Stimulated activated CD4-positive, alpha-beta T cell treated with anti-CD3 and anti-CD28 coated beads, Interleukin-1b, Interleukin-23, amount 100 ng/mL, for 24 hours (primary cell): ENCODE data around the gene RNF125.

Source experiments
- DNase-seq, 4 experiments: peaks; one replicate each; pipeline ENCODE4 v3.0.0-alpha.2; 2020; ENCODE audit warnings: low read depth in 4 of 4, low spot score in 1 of 4

The RNF125 gene

DNA sequence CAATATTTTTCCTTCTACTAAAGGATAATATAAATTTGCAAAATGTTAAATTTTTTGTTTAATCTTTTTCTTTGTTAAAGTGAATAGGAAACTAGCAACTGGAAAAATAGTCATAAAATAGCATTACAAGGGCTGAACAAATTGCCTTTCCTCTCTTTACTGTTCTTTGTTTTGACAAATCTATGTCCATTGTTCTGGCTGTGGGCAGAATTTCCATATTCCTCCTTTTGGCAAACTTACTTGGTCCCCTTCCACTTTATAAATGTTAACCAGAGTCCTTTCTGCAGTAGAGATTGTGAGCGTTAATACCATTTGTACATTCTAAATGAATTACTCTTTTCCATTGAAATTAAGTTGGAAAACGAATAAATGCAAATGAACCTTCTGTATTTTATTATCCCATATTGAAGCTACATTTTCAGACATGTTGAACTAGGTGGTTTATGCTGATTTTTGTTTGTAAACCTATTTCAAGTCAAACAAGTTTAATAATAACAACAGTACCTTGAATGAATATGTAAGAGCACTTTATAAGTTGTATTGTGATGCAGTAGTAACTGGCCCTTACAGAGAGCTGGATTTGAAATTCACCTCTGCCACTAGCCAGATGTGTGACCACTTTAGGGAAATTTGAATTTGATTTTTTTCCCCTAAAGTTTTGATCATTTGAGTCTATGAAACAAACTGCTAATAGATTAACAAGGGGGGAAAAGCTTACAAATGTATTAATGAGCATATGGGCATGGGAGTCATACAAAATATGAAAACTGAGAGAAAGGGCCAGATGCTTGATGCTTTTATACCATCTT is 3.3 kb downstream of the RNF125 start:
- DNase-seq: no peak

DNA sequence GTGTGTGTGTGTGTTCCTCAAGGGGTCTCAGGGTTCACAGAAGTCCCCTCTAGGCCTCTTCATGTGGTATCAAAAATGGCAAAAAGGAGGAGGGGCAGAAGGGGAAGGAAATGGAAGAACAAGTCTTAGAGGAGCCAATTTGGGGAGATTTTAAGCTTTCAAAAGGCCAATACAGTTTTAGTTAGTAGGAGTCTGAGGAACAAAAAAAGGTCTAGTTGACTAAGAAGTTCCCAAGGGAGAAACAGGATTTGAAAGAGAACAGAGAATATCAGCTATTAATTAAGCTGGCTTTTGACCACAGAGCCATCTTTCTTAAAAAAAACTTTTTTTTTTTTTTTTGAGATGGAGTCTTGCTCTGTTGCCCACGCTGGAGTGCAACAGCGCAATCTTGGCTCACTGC is 7.1 kb downstream of the RNF125 start:
- no peak for DNase-seq

- DNase-seq: no peak
These were observed 8.0 kb downstream of the RNF125 start for GRCh38 chr18:32026491-32027086.

GRCh38 chr18:32029558-32029957 is 10.9 kb downstream of the RNF125 start:
- DNase-seq: no peak

DNA sequence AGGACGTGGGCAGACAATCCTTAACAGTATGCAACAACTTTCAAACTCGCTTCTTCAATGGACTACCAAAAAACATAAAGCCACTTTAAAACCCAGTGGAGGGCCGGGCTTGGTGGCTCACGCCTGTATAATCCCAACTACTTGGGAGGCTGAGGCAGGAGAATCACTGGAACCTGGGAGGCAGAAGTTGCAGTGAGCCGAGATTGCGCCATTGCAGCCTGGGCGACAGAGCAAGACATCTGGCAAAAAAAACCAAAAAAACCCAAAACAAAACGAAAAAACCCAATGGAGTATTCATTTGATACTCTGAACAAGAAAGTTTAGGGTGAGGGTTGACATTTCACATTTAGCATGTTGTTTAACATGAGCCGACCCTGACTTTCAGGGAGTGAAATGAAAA is 14.0 kb downstream of the RNF125 start:
- DNase-seq: no peak

GRCh38 chr18:32036506-32037180 is 18.0 kb downstream of the RNF125 start:
- no peak for DNase-seq

GRCh38 chr18:32037616-32038015 is 19.0 kb downstream of the RNF125 start:
- DNase-seq: no peak

DNA sequence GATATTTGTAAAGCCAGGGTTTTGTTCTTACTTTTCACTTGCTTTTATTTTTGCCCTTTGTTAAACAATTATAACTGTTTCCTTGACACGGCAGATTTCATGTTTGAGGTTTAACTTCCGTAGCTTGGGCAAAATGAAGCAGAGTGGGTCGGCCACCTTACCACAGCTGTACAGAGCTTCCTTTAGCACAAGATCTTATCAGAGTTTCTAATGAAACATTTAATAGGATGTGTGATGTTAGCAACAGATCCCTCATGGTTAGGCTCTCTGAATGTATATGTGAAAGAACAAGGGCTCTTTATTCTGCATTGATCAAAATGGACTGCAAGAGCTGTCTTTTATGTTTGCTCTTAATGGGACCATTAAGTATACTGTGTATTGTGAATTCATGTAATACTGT is 22.3 kb downstream of the RNF125 start:
- peak in 1 of 4 experiments; percentile 19 for DNase-seq

- no peak for DNase-seq
These were observed 23.7 kb downstream of the RNF125 start for GRCh38 chr18:32042337-32042736.

GRCh38 chr18:32048507-32049091 is 30.0 kb downstream of the RNF125 start:
- DNase-seq: no peak

GRCh38 chr18:32049393-32050171 is 31.0 kb downstream of the RNF125 start:
- DNase-seq: peak in 1 of 4 experiments; percentile 36

DNA sequence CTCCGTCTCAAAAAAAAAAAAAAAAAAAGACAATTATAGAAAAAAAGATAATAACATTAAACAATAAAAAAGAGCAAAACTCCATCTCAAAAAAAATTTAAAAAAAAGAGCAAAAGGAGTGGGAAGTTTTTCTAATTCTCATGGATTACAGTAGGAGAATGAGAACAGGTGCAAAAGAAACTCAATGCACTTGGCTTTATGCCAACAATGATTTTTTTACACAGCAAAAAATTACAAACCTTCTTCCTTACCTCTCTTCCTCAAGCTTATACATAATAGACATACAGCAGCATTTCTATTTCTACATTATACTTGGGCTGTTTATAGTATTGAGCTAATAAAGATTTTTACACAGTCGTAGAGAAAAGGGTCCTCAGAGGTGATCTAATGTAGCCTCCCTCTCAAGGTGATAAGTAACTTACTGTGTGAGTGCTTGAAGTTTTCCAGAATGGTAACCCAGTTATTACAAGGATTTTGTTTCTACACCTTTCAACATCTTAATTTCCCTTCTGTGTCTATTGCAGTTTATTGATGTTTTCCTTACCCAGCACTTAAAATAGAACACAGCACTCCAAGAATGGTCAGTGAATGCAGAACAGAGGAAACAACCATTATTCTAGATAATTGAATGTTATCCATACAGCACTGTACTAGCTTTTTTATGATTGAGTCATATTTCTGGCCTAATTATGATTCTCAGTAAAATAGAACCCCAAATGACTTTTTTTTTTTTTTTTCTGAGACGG is 38.2 kb downstream of the RNF125 start:
- no peak for DNase-seq

GRCh38 chr18:32057624-32058165 is 39.1 kb downstream of the RNF125 start:
- DNase-seq: no peak

DNA sequence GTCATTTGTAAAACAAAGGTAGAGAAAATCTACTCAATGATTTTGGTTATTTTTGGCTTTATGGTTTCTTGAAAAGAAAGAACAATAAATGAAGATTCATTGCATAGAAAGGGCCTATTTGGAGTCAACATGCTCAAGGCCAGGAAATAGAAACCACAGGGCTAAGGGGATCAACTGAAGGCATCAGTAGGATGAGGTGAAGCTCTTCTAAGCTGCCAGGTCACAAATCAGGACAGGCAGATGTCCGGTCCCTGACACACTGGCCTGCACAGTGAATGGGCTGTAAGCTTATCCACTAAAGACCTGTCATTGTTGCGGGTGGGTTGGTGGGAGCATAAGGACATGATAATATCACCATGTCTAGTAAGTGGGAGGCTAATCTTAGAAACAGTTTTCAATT is 41.4 kb downstream of the RNF125 start:
- no peak for DNase-seq

- DNase-seq: no peak
These were observed 48.9 kb downstream of the RNF125 start for GRCh38 chr18:32067375-32068167.

GRCh38 chr18:32072321-32072720 is 53.7 kb downstream of the RNF125 start:
- no peak for DNase-seq

- no peak for DNase-seq
These were observed 55.6 kb downstream of the RNF125 start for GRCh38 chr18:32074206-32074605.

DNA sequence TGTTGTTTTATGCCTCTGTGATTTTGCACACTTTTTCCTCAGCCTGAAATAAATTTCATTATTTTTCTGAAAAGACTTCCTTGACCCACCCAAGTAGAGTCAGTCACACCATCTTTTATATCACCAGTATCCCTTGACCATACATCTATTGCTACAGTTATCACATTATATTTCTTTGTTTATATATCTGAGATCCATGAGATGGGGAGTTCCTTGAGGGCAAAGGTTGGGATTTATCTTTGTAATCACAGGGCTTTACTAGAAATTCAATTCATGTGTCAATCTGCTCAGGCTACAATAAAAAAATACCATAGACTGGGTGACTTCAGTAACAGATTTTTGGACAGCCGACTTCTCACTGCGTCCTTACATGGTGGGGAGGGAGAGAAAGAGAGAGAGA is 60.2 kb downstream of the RNF125 start:
- DNase-seq: no peak

DNA sequence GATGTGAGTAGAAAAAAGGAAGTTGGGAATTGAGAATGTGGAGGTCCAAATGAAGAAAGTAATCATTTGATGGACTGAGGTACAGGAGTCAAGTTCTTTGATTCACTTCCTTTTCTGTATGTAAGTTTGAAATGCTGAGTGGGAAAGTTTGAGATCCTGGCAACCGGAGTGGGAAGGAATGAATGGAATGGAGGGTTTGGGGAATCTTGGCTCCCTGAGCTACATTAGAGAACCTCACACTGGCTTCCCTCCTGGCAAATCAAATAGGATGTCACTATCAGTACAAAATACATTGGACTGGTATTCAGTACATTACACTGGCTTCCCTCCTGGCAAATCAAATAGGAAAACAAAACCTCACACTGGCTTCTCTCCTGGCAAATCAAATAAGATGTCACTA is 63.3 kb downstream of the RNF125 start:
- no peak for DNase-seq
